Osteocyte (in vitro differentiated cells): Measurements from ENCODE around the gene CRB1. TPM values are rescaled to one million over a fixed set of nuclear protein-coding genes. Genes with fewer than 3 reads are reported as not detected.

ENCODE experiments used
- DNase-seq: peaks from one replicate; pipeline ENCODE4 v3.0.0; 2021; ENCODE audit warnings: mixed read lengths; ENCODE audit not compliant: unreplicated experiment; ENCODE audit errors: extremely low spot score
- H3K27ac Mint-ChIP-seq: one replicate; pipeline ENCODE4 v1.8.0; 2021; ENCODE audit warnings: mild to moderate bottlenecking, mixed read lengths; ENCODE audit not compliant: unreplicated experiment
- H3K27me3 Mint-ChIP-seq: one replicate; pipeline ENCODE4 v1.8.0; 2021; ENCODE audit warnings: mixed read lengths; ENCODE audit not compliant: unreplicated experiment
- H3K36me3 Mint-ChIP-seq: one replicate; pipeline ENCODE4 v1.8.0; 2021; ENCODE audit warnings: mixed read lengths; ENCODE audit not compliant: unreplicated experiment
- H3K4me1 Mint-ChIP-seq: one replicate; pipeline ENCODE4 v1.8.0; 2021; ENCODE audit warnings: mixed read lengths; ENCODE audit not compliant: unreplicated experiment
- H3K4me3 Mint-ChIP-seq: one replicate; pipeline ENCODE4 v1.8.0; 2021; ENCODE audit warnings: mild to moderate bottlenecking, moderate library complexity, mixed read lengths; ENCODE audit not compliant: unreplicated experiment
- H3K9me3 Mint-ChIP-seq: one replicate; pipeline ENCODE4 v1.8.0; 2021; ENCODE audit warnings: mixed read lengths; ENCODE audit not compliant: unreplicated experiment
- CTCF ChIP-seq: fragments of 200-600 bp; sonication (generic); IDR thresholded peaks from 2 replicates; pipeline ENCODE4 v1.5.0; 2021; ENCODE audit warnings: antibody characterized with exemption, mild to moderate bottlenecking, moderate library complexity
- total RNA-seq: library from RNA; stranded (reverse); gene quantifications from 2 replicates; pipeline ENCODE4 v1.2.1, GENCODE V29; 2021

Gene CRB1
- total RNA-seq, 1 donor from 2014 or later, result not detected

- DNase-seq, result no peak
- peaks cover 9% of the 10 kb centered on the region for H3K9me3 Mint-ChIP-seq
- no peak for TF ChIP-seq CTCF
- no peaks in the 10 kb centered on the region for H3K27me3 Mint-ChIP-seq
- H3K4me3 Mint-ChIP-seq, result no peak overlapping the region
- H3K4me1 Mint-ChIP-seq, result peaks cover 15% of the 10 kb centered on the region
- H3K27ac Mint-ChIP-seq, result peak overlapping the region; percentile 87
- H3K36me3 Mint-ChIP-seq, result no peaks in the 10 kb centered on the region
Observed at GRCh38 chr1:197321811-197322210, 53.8 kb downstream of the CRB1 start.

DNA sequence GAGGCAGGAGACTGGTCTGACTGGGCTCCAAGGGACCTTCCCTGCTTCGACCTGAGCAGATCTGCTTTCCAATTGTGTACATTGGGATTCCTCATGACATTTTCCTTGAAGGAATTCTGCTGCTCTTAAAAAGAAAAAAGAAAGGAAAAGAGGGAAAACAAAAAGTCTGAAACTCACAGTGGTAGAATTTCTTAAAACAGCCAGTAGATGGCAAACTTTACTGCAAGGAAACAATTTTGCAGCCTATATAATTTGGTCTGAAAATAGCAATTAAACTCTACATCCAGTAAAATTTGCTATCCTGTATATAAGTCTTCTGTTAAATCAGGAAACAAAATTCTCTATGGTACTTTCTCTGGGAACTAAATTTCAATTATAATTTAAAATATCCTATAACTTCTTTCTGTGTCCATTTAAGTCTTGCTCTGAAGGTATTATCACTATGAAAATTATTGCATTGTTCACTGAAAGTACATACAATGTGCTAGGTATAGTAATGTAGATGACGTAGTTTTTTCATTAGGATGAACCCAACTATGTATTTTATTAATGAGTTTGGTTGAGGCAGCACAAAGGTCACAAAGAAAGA is 59.8 kb downstream of the CRB1 start:
- H3K9me3 Mint-ChIP-seq, result no peaks in the 10 kb centered on the region
- no peak overlapping the region for H3K4me3 Mint-ChIP-seq
- no peaks in the 10 kb centered on the region for H3K36me3 Mint-ChIP-seq
- H3K27me3 Mint-ChIP-seq, result no peaks in the 10 kb centered on the region
- H3K27ac Mint-ChIP-seq, result no peak overlapping the region
- no peak for DNase-seq
- no peaks in the 10 kb centered on the region for H3K4me1 Mint-ChIP-seq
- peak; percentile 73 for TF ChIP-seq CTCF

GRCh38 chr1:197330213-197330612 is 62.2 kb downstream of the CRB1 start:
- H3K27ac Mint-ChIP-seq, result no peak overlapping the region

GRCh38 chr1:197331565-197331964 is 63.5 kb downstream of the CRB1 start:
- Mint-ChIP-seq H3K4me1 (no peaks in the 10 kb centered on the region), H3K4me3 (no peak overlapping the region), H3K36me3 (peaks cover 2% of the 10 kb centered on the region), H3K27me3 (no peaks in the 10 kb centered on the region), H3K9me3 (peaks cover 7% of the 10 kb centered on the region), H3K27ac (no peak overlapping the region)
- no peak for DNase-seq
- no peak for TF ChIP-seq CTCF

More at GRCh38 chr1:197330213-197330612, 62.2 kb downstream of the CRB1 start:
- no peak for TF ChIP-seq CTCF
- no peak for DNase-seq
- Mint-ChIP-seq H3K27me3 (no peaks in the 10 kb centered on the region), H3K9me3 (peaks cover 7% of the 10 kb centered on the region), H3K4me1 (no peaks in the 10 kb centered on the region), H3K4me3 (no peak overlapping the region), H3K36me3 (peaks cover 2% of the 10 kb centered on the region)

- TF ChIP-seq CTCF, result no peak
- H3K27me3 Mint-ChIP-seq, result no peaks in the 10 kb centered on the region
- H3K4me3 Mint-ChIP-seq, result no peak overlapping the region
- H3K36me3 Mint-ChIP-seq, result peaks cover 2% of the 10 kb centered on the region
- DNase-seq, result no peak
- no peaks in the 10 kb centered on the region for H3K4me1 Mint-ChIP-seq
- H3K9me3 Mint-ChIP-seq, result peaks cover 7% of the 10 kb centered on the region
- H3K27ac Mint-ChIP-seq, result no peak overlapping the region
Observed at GRCh38 chr1:197333041-197333440, 65.0 kb downstream of the CRB1 start.
